ENCODE measurements around the gene RAB43.

The RAB43 gene

GRCh38 chr3:129160891-129161859, 39.6 kb upstream of the RAB43 start, which contains the start of gene ISY1:
ISY1 (minus strand) TSS chr3:129161063; CDS start chr3:129160975, 88 bp downstream.
- TF ChIP-seq POLR2AphosphoS5 (IDR thresholded peaks at IDR 0.05; ENCODE audit: low read depth, low read length) = peak; percentile 90
- TF ChIP-seq REST (IDR thresholded peaks at IDR 0.05; ENCODE audit: insufficient read depth in 1 of 2, low read depth in 2 of 2, low read length in 2 of 2) = 0 out of 4 replicates have a peak, but pooled peaks of 1 of the 2 experiments have one; percentile 26
- peak; percentile 10 for TF ChIP-seq FOXP2 (optimal IDR thresholded peaks at IDR 0.05; ENCODE audit: borderline replicate concordance, extremely low read depth, extremely low read length, insufficient read depth)
- peak; percentile 65; the same call in 1 of the 2 replicates for TF ChIP-seq TAF1 (IDR thresholded peaks at IDR 0.05; ENCODE audit: borderline replicate concordance, insufficient read depth, low read length)
- no peak for TF ChIP-seq SIN3A (IDR thresholded peaks at IDR 0.05; ENCODE audit: borderline replicate concordance, insufficient read depth, low read length)

GRCh38 chr3:129144786-129145185, 23.2 kb upstream of the RAB43 start:
- TF ChIP-seq REST (IDR thresholded peaks at IDR 0.05; ENCODE audit: insufficient read depth in 1 of 2, low read depth in 2 of 2, low read length in 2 of 2) (no peak), POLR2AphosphoS5 (IDR thresholded peaks at IDR 0.05; ENCODE audit: low read depth, low read length) (no peak), SIN3A (IDR thresholded peaks at IDR 0.05; ENCODE audit: borderline replicate concordance, insufficient read depth, low read length) (no peak), TAF1 (IDR thresholded peaks at IDR 0.05; ENCODE audit: borderline replicate concordance, insufficient read depth, low read length) (no peak), FOXP2 (optimal IDR thresholded peaks at IDR 0.05; ENCODE audit: borderline replicate concordance, extremely low read depth, extremely low read length, insufficient read depth) (no peak)

GRCh38 chr3:129139911-129140310, 18.3 kb upstream of the RAB43 start:
- TF ChIP-seq REST (IDR thresholded peaks at IDR 0.05; ENCODE audit: insufficient read depth in 1 of 2, low read depth in 2 of 2, low read length in 2 of 2) (no peak), SIN3A (IDR thresholded peaks at IDR 0.05; ENCODE audit: borderline replicate concordance, insufficient read depth, low read length) (no peak), FOXP2 (optimal IDR thresholded peaks at IDR 0.05; ENCODE audit: borderline replicate concordance, extremely low read depth, extremely low read length, insufficient read depth) (no peak), POLR2AphosphoS5 (IDR thresholded peaks at IDR 0.05; ENCODE audit: low read depth, low read length) (no peak)

- TF ChIP-seq REST (IDR thresholded peaks at IDR 0.05; ENCODE audit: insufficient read depth in 1 of 2, low read depth in 2 of 2, low read length in 2 of 2) (no peak), FOXP2 (optimal IDR thresholded peaks at IDR 0.05; ENCODE audit: borderline replicate concordance, extremely low read depth, extremely low read length, insufficient read depth) (no peak), POLR2AphosphoS5 (IDR thresholded peaks at IDR 0.05; ENCODE audit: low read depth, low read length) (no peak), TAF1 (IDR thresholded peaks at IDR 0.05; ENCODE audit: borderline replicate concordance, insufficient read depth, low read length) (no peak), SIN3A (IDR thresholded peaks at IDR 0.05; ENCODE audit: borderline replicate concordance, insufficient read depth, low read length) (no peak)
These were observed 10.7 kb upstream of the RAB43 start for GRCh38 chr3:129132097-129132866.

All from PFSK-1 (cell line).